Aorta (tissue), 4 donors: ENCODE measurements around the gene TBC1D10B. TPM values are rescaled to one million over a fixed set of nuclear protein-coding genes. Genes with fewer than 3 reads are reported as not detected.

ENCODE experiments used
- polyA plus RNA-seq, 2 donors: library from polyadenylated mRNA; stranded (reverse); fragments of 200-250 nt; gene quantifications; one replicate each; pipeline ENCODE4 v1.2.3, GENCODE V29; 2013
- total RNA-seq, 2 donors: library from RNA; stranded (reverse); fragmentation: NEBNext Ultra II Directional; extraction: Animal tissue kit (Norgen Biotek cat#: 25700); gene quantifications; one replicate each; pipeline ENCODE4 v1.2.1, GENCODE V29; 2021
- donor health status: healthy with polysubstance abuse.
- donor health status: Bipolar disorder and iron deficiency.
- donor health status: DM: no; HTN: no; CAD: no.
- donor health status: DM: yes; HTN: yes; CAD: no.

TBC1D10B gene
- total and polyA plus RNA-seq, 4 donors, result 10.3 to 38.0 (median 26.4) TPM

Other genes with a start within 250 kb of the TBC1D10B start
- 100 to 1,000 TPM in 1 of 2 donors, 10 to 100 TPM in 1; 95.0 to 138 TPM for gene MAPK3, start 247.3 kb downstream of the TBC1D10B start, total RNA-seq
- 100 to 1,000 TPM; 110 to 135 TPM for gene MAPK3, start 247.3 kb downstream of the TBC1D10B start, polyA plus RNA-seq
- 10 to 100 TPM; 38.4 to 42.8 TPM for gene CORO1A, start 186.9 kb downstream of the TBC1D10B start, total RNA-seq
- 10 to 100 TPM; 12.8 to 48.2 TPM for gene CORO1A, start 186.9 kb downstream of the TBC1D10B start, polyA plus RNA-seq
- gene BOLA2B, start 176.8 kb downstream of the TBC1D10B start, total RNA-seq, result 10 to 100 TPM; 31.3 to 52.1 TPM
- 100 to 1,000 TPM in 1 of 2 donors, 10 to 100 TPM in 1; 81.6 to 145 TPM for gene BOLA2B, start 176.8 kb downstream of the TBC1D10B start, polyA plus RNA-seq
- 10 to 100 TPM; 19.8 to 38.9 TPM for gene SLX1A, start 176.6 kb downstream of the TBC1D10B start, total RNA-seq
- 10 to 100 TPM; 23.4 to 66.6 TPM for gene SLX1A, start 176.6 kb downstream of the TBC1D10B start, polyA plus RNA-seq
- 10 to 100 TPM in 1 of 2 donors, 1 to 10 TPM in 1; 6.6 to 29.7 TPM for gene SULT1A3, start 171.2 kb downstream of the TBC1D10B start, total RNA-seq
- gene SULT1A3, start 171.2 kb downstream of the TBC1D10B start, polyA plus RNA-seq, result 10 to 100 TPM; 19.7 to 91.1 TPM
- 10 to 100 TPM; 19.5 to 25.8 TPM for gene NPIPB13, start 122.0 kb downstream of the TBC1D10B start, total RNA-seq
- gene NPIPB13, start 122.0 kb downstream of the TBC1D10B start, polyA plus RNA-seq, result 1 to 10 TPM in 1 of 2 donors, under 1 TPM in 1; 0.13 to 8.5 TPM
- 10 to 100 TPM; 42.6 to 51.3 TPM for gene CD2BP2, start 15.2 kb downstream of the TBC1D10B start, total RNA-seq
- 10 to 100 TPM; 23.4 to 51.1 TPM for gene CD2BP2, start 15.2 kb downstream of the TBC1D10B start, polyA plus RNA-seq
- gene MYL11, start 4.3 kb upstream of the TBC1D10B start, total RNA-seq, result not detected
- under 1 TPM in 1 of 2 donors, not detected in 1; 0.26 TPM for gene MYL11, start 4.3 kb upstream of the TBC1D10B start, polyA plus RNA-seq
- 1 to 10 TPM; 2.8 to 6.1 TPM for gene SEPTIN1, start 12.1 kb upstream of the TBC1D10B start, total RNA-seq
- 1 to 10 TPM; 1.0 to 2.6 TPM for gene SEPTIN1, start 12.1 kb upstream of the TBC1D10B start, polyA plus RNA-seq
- gene ZNF48, start 24.9 kb upstream of the TBC1D10B start, total RNA-seq, result 1 to 10 TPM; 6.2 to 7.4 TPM
- gene ZNF48, start 24.9 kb upstream of the TBC1D10B start, polyA plus RNA-seq, result 1 to 10 TPM; 3.4 to 4.9 TPM
- 1 to 10 TPM; 6.3 to 7.4 TPM for gene ZNF771, start 37.1 kb upstream of the TBC1D10B start, total RNA-seq
- 10 to 100 TPM; 11.4 to 20.5 TPM for gene ZNF771, start 37.1 kb upstream of the TBC1D10B start, polyA plus RNA-seq
- gene DCTPP1, start 59.5 kb upstream of the TBC1D10B start, total RNA-seq, result 10 to 100 TPM; 18.2 to 19.7 TPM
- 10 to 100 TPM; 16.6 to 36.3 TPM for gene DCTPP1, start 59.5 kb upstream of the TBC1D10B start, polyA plus RNA-seq
- 10 to 100 TPM; 25.1 to 29.3 TPM for gene SEPHS2, start 75.4 kb upstream of the TBC1D10B start, total RNA-seq
- 10 to 100 TPM; 25.2 to 52.3 TPM for gene SEPHS2, start 75.4 kb upstream of the TBC1D10B start, polyA plus RNA-seq
- 10 to 100 TPM in 1 of 2 donors, 1 to 10 TPM in 1; 7.9 to 13.8 TPM for gene ITGAL, start 102.2 kb upstream of the TBC1D10B start, total RNA-seq
- 10 to 100 TPM in 1 of 2 donors, under 1 TPM in 1; 0.77 to 14.3 TPM for gene ITGAL, start 102.2 kb upstream of the TBC1D10B start, polyA plus RNA-seq
- gene ZNF768, start 156.1 kb upstream of the TBC1D10B start, total RNA-seq, result 10 to 100 TPM; 22.3 to 22.8 TPM
- gene ZNF768, start 156.1 kb upstream of the TBC1D10B start, polyA plus RNA-seq, result 10 to 100 TPM; 29.9 to 40.2 TPM
- 1 to 10 TPM; 9.1 to 9.5 TPM for gene ZNF747, start 164.4 kb upstream of the TBC1D10B start, total RNA-seq
- 1 to 10 TPM; 5.1 to 8.3 TPM for gene ZNF747, start 164.4 kb upstream of the TBC1D10B start, polyA plus RNA-seq
- gene ZNF764, start 187.9 kb upstream of the TBC1D10B start, total RNA-seq, result 1 to 10 TPM; 6.4 to 8.5 TPM
- 1 to 10 TPM; 1.9 to 4.6 TPM for gene ZNF764, start 187.9 kb upstream of the TBC1D10B start, polyA plus RNA-seq
- gene ZNF688, start 201.2 kb upstream of the TBC1D10B start, total RNA-seq, result 10 to 100 TPM in 1 of 2 donors, 1 to 10 TPM in 1; 9.0 to 12.9 TPM
- gene ZNF688, start 201.2 kb upstream of the TBC1D10B start, polyA plus RNA-seq, result 10 to 100 TPM; 17.4 to 20.2 TPM
- gene ZNF785, start 215.2 kb upstream of the TBC1D10B start, total RNA-seq, result 10 to 100 TPM in 1 of 2 donors, 1 to 10 TPM in 1; 8.5 to 21.8 TPM
- gene ZNF785, start 215.2 kb upstream of the TBC1D10B start, polyA plus RNA-seq, result 1 to 10 TPM; 3.1 to 8.6 TPM
- gene ZNF689, start 239.9 kb upstream of the TBC1D10B start, total RNA-seq, result 1 to 10 TPM; 5.7 to 7.1 TPM
- gene ZNF689, start 239.9 kb upstream of the TBC1D10B start, polyA plus RNA-seq, result 1 to 10 TPM; 2.9 to 3.3 TPM